ENCODE data around the gene DND1.
"Not testable (repeated sequence)": the region's sequence is repeated elsewhere in the genome, so short reads cannot be mapped to it uniquely, and the experiment has no call there.

Gene DND1

GRCh38 chr5:140628711-140629110, 44.7 kb downstream of the DND1 start:
- DNase-seq = no peak

GRCh38 chr5:140627972-140628371, 45.4 kb downstream of the DND1 start:
- DNase-seq = no peak

- not testable (repeated sequence) for DNase-seq
Observed at GRCh38 chr5:140624886-140625285, 48.5 kb downstream of the DND1 start.

GRCh38 chr5:140623061-140623460, 50.3 kb downstream of the DND1 start:
- DNase-seq = not testable (repeated sequence)

- no peak for DNase-seq
Observed at GRCh38 chr5:140622301-140622700, 51.1 kb downstream of the DND1 start.
